GM21723 (cell line): ENCODE measurements around the gene FUS.
"Not testable (repeated sequence)": the region's sequence is repeated elsewhere in the genome, so short reads cannot be mapped to it uniquely, and the experiment has no call there.

Experiments
- ATAC-seq: cut with Tn5 transposase; IDR thresholded peaks from one replicate; pipeline ENCODE4 v1.9.1; 2021; ENCODE audit warnings: mild to moderate bottlenecking, moderate library complexity; ENCODE audit not compliant: unreplicated experiment

FUS gene

DNA sequence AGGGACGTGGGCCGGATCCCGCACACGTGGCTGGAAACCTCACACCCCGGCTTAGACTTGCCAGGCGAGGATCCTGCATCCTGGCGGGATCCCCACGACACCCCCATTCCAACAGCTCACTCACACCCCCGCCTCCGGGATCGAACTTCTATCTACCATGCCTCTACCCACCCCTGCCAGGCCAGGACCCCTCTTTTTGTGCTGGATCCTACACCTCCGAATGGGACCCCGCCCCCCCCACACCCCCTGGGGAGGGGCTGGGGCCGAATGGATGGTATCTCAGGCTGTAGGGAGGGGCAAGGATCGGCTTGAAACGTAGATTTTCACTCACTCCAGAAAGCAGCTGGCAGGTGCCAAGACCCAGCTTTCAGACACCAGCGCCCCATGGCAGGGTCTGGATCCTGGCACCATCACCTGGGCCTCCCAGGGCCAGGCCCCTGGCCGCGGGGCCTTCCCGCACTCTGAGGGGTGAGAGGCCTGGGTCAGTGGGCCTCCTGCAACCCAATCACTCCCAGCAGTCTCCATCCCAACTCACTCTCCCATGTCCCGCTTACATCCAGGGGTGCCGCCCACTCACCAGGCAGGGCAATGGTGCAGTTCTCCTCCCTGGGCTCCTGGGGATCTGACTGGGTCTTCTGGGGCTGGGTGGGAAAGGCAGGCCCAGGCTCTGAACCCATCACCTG lies 36.8 kb upstream of the FUS start:
- no peak for ATAC-seq

GRCh38 chr16:31143694-31144148 lies 36.2 kb upstream of the FUS start:
- ATAC-seq, result no peak

DNA sequence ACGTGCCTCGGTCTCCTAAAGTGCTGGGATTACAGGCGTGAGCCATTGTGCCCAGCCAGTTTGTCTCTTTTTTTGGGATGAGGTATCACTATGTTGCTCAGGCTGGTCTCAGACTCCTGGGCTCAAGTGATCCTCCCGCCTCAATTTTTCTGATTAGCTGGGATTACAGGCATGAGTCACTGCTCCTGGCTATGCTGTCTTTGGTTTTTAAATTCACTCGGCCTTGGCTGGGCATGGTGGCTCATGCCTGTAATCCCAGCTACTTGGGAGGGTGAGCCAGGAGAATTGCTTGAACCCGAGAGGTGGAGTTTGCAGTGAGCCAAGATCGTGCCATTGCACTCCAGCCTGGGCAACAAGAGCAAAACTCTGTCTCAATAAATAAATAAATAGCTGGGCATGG lies 35.5 kb upstream of the FUS start:
- not testable (repeated sequence) for ATAC-seq

DNA sequence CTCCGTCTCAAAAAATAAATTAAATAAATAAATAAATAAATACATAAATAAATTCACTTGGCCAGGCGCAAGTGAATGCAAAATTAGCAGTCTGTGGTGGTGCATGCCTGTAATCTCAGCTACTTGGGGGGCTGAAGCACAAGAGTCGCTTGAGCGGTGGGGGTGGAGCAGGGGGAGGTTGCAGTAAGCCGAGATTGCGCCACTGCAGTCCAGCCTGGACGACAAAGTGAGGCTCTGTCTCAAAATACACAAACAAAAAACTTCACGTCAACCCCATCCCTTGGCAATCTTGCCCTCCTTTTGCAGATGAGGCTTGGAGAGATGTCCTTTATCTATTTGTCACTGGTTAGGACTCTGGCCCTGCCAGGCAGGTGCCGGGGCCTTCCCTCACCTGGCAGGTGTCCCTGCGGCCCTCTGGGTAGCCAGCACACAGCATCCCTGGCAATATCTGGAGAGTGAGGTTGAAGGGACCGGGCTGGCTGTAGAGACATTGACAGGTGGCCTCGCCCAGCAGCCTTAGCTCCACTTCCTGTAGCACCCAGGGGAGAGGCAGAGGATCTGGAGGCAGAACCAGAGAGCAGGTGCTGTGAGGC lies 34.4 kb upstream of the FUS start:
- no peak for ATAC-seq

GRCh38 chr16:31147574-31147973 lies 32.4 kb upstream of the FUS start:
- no peak for ATAC-seq

GRCh38 chr16:31148281-31148728 lies 31.6 kb upstream of the FUS start:
- no peak for ATAC-seq

GRCh38 chr16:31148896-31149295 lies 31.0 kb upstream of the FUS start:
- no peak for ATAC-seq

GRCh38 chr16:31149332-31149731 lies 30.6 kb upstream of the FUS start:
- ATAC-seq, result no peak

GRCh38 chr16:31149894-31150890 lies 29.7 kb upstream of the FUS start, which contains the start of gene PRSS36:
Gene PRSS36, minus strand, starts transcription at chr16:31150066. Its CDS starts 31 bp downstream, at chr16:31150035.
- ATAC-seq, result no peak

DNA sequence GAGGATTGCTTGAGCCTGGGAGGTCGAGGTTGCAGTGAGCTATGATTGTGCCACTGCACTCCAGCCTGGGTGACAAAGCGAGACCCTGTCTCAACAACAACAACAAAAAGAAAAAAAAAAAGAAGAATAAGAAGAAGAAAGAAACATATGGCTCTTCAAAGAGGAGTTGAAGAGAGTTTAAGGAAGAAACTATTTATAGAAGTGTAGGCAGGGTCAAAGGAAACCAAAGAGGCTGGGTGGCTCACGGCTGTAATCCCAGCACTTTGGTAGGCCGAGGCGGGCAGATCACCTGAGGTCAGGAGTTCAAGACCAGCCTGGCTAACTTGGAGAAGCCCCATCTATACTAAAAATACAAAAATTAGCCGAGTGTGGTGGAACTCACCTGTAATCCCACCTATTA lies 29.0 kb upstream of the FUS start:
- ATAC-seq, result not testable (repeated sequence)

DNA sequence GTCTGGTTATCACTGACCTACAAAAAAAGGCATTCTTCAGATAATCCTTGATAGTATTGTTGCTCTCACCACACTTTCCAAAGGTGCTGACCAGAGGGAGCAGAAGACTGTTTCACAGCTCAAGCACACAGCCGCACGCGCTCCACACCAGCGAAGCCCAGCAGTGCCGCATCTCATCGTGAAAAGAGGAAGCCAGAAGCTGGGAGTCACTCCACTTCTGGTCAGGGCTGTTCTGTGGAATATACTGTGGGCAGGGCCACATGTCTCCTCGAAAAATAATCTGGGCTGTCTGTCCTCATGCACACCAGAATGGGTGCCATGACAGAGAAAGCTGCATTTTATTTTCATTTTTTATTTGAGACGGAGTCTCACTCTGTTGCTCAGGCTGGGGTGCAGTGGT lies 22.8 kb upstream of the FUS start:
- no peak for ATAC-seq

GRCh38 chr16:31167315-31167714 lies 12.6 kb upstream of the FUS start:
- ATAC-seq, result no peak

GRCh38 chr16:31168848-31169247 lies 11.1 kb upstream of the FUS start:
- no peak for ATAC-seq

GRCh38 chr16:31170048-31170447 lies 9.9 kb upstream of the FUS start:
- ATAC-seq, result not testable (repeated sequence)

DNA sequence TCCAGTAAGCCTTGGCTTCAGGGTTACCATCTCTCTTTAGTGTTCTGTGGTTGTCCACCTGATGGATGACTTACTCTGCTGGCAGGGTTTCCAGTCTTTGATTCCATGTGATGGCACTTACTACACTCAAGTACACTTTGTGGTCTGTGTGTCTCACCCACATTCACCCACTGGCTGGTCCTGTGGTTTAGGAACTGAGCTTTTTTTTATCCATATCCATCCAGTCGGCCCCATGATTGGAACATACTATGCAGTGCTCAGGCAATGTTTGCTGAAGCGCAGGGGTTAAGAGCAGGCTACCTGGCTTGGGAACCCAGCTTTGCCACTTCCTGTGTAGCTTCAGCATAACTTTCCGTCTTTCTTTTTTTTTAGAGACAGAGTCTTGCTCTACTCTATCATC lies 2.8 kb upstream of the FUS start:
- no peak for ATAC-seq

DNA sequence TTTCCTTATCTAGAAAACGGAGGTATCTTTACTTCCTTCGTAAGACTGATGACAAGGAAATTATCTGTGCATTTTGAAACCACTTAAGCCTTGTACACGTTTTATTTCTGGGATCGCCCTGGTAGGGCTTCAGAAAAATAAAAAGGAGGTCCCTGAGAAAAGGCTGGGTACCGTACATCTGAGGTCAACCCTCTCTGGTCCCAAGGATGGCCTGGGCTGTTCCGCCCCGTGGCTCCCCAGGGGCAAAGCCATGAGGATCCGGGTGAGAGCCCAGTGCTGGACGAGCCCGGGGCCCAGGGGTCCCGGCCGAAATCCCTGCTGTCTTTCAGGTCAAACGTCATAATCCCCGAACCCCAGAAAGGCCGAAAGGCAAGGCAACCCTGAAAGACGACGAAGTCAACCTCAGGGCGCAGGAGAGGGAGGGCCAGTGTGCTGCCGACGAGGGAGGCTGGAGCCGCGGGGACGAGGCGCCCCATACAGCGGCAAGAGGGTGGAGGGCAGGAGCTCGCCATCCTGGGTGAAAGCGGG lies 656 bp upstream of the FUS start:
- ATAC-seq, result peak; percentile 2

- ATAC-seq, result no peak
These were observed 1.3 kb downstream of the FUS start for GRCh38 chr16:31181102-31181830.

DNA sequence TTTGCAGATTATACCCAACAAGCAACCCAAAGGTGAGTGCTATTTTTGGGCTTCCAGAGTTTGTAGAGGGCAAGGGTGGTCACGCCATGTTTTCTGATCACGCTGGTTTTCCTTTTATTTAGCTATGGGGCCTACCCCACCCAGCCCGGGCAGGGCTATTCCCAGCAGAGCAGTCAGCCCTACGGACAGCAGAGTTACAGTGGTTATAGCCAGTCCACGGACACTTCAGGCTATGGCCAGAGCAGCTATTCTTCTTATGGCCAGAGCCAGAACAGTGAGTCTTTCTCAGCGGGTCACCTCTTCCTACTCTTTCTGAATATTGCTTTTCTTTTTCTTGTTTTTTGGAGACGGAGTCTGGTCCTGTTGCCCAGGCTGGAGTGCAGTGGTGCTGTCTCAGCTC lies 2.5 kb downstream of the FUS start:
- no peak for ATAC-seq

DNA sequence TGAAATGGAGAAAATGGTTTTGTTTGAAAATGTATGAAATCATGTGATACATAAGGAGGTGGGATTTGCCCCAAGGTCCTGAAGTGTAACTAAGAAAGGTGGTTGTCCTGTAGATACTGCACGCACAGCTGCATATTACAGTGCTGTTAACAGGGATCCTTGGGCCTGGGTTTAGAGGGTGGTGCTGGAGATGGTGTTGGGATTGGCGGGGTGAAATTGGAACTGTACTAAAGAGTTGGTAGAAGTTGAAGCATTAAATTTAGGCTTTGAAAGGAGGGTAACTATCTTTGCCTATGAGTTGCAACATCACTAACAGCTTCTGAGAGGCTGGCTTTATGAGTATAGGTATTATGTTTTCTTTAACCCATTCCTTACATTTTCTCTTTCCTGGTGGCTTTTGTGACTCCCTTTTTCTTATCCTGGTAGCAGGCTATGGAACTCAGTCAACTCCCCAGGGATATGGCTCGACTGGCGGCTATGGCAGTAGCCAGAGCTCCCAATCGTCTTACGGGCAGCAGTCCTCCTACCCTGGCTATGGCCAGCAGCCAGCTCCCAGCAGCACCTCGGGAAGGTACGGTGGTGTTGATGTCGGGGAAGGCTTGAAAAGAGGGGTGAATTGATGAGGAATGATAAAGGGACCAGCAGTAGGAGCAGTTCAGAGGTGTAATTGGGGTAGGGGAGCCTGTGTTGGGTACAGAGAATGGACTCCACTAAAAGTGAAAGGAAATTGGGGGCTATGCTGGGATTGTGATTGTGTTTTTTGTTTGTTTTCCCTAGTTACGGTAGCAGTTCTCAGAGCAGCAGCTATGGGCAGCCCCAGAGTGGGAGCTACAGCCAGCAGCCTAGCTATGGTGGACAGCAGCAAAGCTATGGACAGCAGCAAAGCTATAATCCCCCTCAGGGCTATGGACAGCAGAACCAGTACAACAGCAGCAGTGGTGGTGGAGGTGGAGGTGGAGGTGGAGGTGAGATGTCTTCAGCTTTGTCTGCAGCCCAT lies 3.8 kb downstream of the FUS start:
- ATAC-seq, result no peak
